ENCODE measurements around the gene PPARG.

- TF ChIP-seq CTCF (IDR thresholded peaks at IDR 0.05) (no peak), TCF7 (CRISPR knock-in tag; IDR thresholded peaks at IDR 0.05; ENCODE audit: low read depth) (no peak), MYBL2 (CRISPR knock-in tag; IDR thresholded peaks at IDR 0.05) (no peak), ZNF121 (CRISPR knock-in tag; IDR thresholded peaks at IDR 0.05) (no peak), E2F1 (CRISPR knock-in tag; IDR thresholded peaks at IDR 0.05) (no peak), PREB (CRISPR knock-in tag; IDR thresholded peaks at IDR 0.05; ENCODE audit: borderline replicate concordance) (no peak)
Observed at GRCh38 chr3:12468757-12469156, 179.9 kb downstream of the PPARG start.
